GM12874 (cell line): Measurements from ENCODE around the gene PLA2G2D.

ENCODE experiments used
- CTCF ChIP-seq: IDR thresholded peaks from 2 replicates; pipeline ENCODE4 v1.5.1; 2011; ENCODE audit warnings: low read depth, mild to moderate bottlenecking, control low read depth, low read length, moderate library complexity; ENCODE audit not compliant: insufficient read depth

Gene PLA2G2D

DNA sequence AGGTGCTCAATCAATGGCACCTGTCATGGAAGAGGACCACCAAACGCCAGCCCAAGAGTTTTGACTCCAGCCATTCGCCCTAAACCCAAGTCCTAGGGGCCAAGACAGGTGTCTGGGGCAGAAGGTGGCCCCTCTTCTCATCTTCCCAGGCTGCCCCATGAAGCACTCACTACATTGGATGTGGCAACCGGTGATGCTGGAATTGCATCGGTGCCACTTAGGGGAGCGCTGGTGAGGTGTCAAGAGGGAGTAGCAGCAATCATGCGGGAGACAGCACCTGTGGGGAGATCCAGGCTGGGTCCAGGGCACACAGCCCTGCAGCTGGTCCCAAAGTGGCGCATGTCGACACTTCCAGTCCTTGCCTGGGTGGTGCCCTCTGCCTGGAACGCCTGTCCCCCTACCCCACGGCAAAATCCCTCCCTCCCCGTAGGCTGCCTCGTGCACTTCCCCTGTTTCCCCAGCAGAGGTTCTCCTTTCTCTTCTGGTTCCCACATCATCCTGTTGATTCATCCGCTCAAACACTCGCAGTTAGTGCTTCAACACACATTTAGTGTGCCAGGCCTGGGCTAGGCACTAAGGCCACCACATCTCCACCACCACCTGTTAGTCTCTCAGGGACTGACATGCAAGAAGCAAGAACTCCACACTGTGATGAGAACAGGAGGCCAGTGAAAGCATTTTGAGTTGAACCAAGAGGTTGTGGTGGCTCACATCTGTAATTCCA is 18.5 kb downstream of the PLA2G2D start:
- TF ChIP-seq CTCF, result peak; percentile 90

DNA sequence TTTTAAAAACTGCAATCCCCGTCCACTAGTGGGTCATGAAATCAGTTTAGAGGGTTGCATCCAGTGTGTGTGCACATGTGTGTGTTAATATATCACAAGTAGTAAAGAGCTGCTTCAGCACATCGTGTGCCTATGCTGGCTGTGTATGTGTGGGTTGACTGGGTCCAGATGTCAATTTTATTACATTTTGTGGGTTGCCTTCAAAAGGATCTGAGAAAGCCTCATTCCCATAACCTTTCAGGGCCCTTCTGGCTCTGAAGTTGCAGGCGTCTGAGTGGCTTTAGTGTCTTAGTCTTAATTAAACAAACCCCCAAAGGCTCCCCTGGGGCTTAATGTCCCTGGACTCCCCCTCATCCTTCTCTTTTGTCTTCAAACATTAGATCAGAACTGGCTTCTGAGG is 19.8 kb downstream of the PLA2G2D start:
- no peak for TF ChIP-seq CTCF

GRCh38 chr1:20096840-20097447 is 22.4 kb downstream of the PLA2G2D start:
- no peak for TF ChIP-seq CTCF

DNA sequence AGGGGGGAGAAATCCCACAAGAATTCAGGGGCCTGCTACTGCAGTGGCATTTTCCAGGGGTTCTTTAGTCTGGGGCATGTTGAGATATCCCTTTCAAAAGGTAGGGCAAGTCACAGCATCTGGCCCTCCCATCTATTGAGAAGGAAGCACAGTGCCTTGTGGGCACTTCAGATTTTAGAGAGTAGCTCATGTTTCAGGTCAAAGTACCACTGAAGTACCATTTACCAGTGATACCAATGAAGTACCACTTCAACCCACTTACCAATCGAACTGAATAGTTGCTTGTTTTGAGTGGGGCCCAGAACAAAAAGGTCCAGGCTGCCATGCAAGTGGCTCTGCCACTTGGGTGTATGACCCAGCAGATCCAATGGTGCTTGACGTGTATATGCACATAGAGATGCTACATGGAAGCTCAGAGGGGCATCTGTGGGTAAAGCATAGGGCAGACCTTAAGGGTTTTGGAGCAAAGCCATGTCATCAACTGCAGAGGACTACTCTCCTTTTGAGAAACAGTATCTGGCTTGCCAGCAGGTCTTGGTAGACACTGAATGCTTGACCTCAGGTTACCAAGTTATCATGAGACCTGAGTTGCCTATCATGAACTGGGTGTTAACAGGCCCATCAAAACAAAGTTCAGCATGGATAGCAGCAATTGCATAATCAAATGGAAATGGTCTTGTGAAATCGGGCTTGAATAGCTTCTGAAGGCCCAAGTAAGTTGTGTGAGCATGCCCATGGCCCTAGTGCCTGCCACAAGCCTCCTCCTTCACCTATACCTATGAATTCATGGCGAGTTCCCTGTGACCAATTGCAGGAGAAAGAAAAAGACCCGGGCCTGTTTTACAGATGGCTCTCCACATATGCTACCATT is 23.5 kb downstream of the PLA2G2D start:
- TF ChIP-seq CTCF, result no peak

GRCh38 chr1:20093940-20094391 is 25.4 kb downstream of the PLA2G2D start:
- no peak for TF ChIP-seq CTCF

DNA sequence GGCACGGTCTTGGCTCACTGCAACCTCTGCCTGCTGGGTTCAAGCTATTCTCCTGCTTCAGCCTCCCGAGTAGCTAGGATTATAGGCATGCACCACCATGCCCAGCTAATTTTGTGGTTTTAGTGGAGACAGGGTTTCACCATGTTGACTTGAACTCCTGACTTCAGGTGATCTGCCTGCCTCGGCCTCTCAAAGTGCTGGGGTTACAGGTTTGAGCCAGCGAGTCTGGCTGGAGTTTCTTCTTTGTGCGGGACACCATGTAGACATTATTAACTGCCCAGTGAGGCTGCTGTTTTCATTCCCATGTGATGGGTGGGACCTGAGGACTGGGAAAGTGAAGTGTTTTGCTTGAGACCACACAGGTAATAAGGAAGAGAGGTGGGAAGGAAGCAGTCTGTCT is 26.0 kb downstream of the PLA2G2D start:
- TF ChIP-seq CTCF, result no peak

GRCh38 chr1:20090641-20091040 is 28.7 kb downstream of the PLA2G2D start:
- TF ChIP-seq CTCF, result no peak
